HG02642 (cell line): ENCODE measurements around the gene EIF6.

Experiments
- ATAC-seq: cut with Tn5 transposase; IDR thresholded peaks from one replicate; pipeline ENCODE4 v1.9.1; 2021; ENCODE audit warnings: mild to moderate bottlenecking; ENCODE audit not compliant: unreplicated experiment, poor library complexity

Gene EIF6

GRCh38 chr20:35314816-35315631 lies 30.5 kb upstream of the EIF6 start:
- ATAC-seq: no peak

- ATAC-seq: no peak
These were observed 27.7 kb upstream of the EIF6 start for GRCh38 chr20:35312318-35312717.

- no peak for ATAC-seq
These were observed 27.2 kb upstream of the EIF6 start for GRCh38 chr20:35311822-35312221.

GRCh38 chr20:35311409-35311808 lies 26.8 kb upstream of the EIF6 start:
- no peak for ATAC-seq

- no peak for ATAC-seq
These were observed 23.4 kb upstream of the EIF6 start for GRCh38 chr20:35307666-35308653.

GRCh38 chr20:35306931-35307517 lies 22.5 kb upstream of the EIF6 start:
- no peak for ATAC-seq

- no peak for ATAC-seq
These were observed 21.3 kb upstream of the EIF6 start for GRCh38 chr20:35305682-35306556.

GRCh38 chr20:35304956-35305355 lies 20.4 kb upstream of the EIF6 start:
- no peak for ATAC-seq

- peak; percentile 53 for ATAC-seq
These were observed 19.3 kb upstream of the EIF6 start for GRCh38 chr20:35303735-35304491.

- peak; percentile 7 for ATAC-seq
These were observed 18.8 kb upstream of the EIF6 start for GRCh38 chr20:35303382-35303734.

- no peak for ATAC-seq
These were observed 18.1 kb upstream of the EIF6 start for GRCh38 chr20:35302421-35303335.

- ATAC-seq: no peak
These were observed 16.9 kb upstream of the EIF6 start for GRCh38 chr20:35301426-35301825.

GRCh38 chr20:35300469-35301262 lies 16.1 kb upstream of the EIF6 start:
- no peak for ATAC-seq

- ATAC-seq: no peak
These were observed 15.2 kb upstream of the EIF6 start for GRCh38 chr20:35299780-35300179.

GRCh38 chr20:35298264-35298663 lies 13.7 kb upstream of the EIF6 start:
- no peak for ATAC-seq

GRCh38 chr20:35297740-35298139 lies 13.2 kb upstream of the EIF6 start:
- ATAC-seq: no peak

GRCh38 chr20:35297155-35297554 lies 12.6 kb upstream of the EIF6 start:
- no peak for ATAC-seq
